HepG2 (cell line): ENCODE results near the gene SNAI3. TPM values are rescaled to one million over a fixed set of nuclear protein-coding genes. Genes with fewer than 3 reads are reported as not detected.

Experiments used
- CBFB ChIP-seq: sonication (generic); formaldehyde crosslinking; IDR thresholded peaks from 2 replicates; pipeline ENCODE4 v1.4.0; 2020; ENCODE audit warnings: missing genetic modification reagents
- KLF11 ChIP-seq: IDR thresholded peaks from 2 replicates; pipeline ENCODE4 v1.6.1; 2016; ENCODE audit warnings: missing compliant biosample characterization
- MXI1 ChIP-seq: IDR thresholded peaks from 3 replicates; pipeline ENCODE4 v1.6.1; 2012; ENCODE audit warnings: low read depth, low read length, inconsistent platforms, borderline replicate concordance
- NFIC ChIP-seq: IDR thresholded peaks from 2 replicates; pipeline ENCODE4 v1.6.1; 2012; ENCODE audit warnings: mild to moderate bottlenecking, low read length, inconsistent platforms
- PAF1 ChIP-seq: IDR thresholded peaks from 2 replicates; pipeline ENCODE4 v1.6.1; 2016; ENCODE audit warnings: missing genetic modification reagents, missing compliant biosample characterization
- SRSF4 ChIP-seq: fragments of 200-400 bp; formaldehyde crosslinking; IDR thresholded peaks from one replicate; pipeline ENCODE4 v1.6.1; 2018; ENCODE audit warnings: mild to moderate bottlenecking, low read depth, low read length, moderate library complexity; ENCODE audit not compliant: poor library complexity, severe bottlenecking
- YEATS4 ChIP-seq: sonication (generic); formaldehyde crosslinking; IDR thresholded peaks from 2 replicates; pipeline ENCODE4 v1.4.0; 2020; ENCODE audit warnings: missing genetic modification reagents, borderline replicate concordance
- ZBTB20 ChIP-seq: sonication (generic); formaldehyde crosslinking; IDR thresholded peaks from 2 replicates; pipeline ENCODE4 v1.8.1; 2023; ENCODE audit warnings: missing genetic modification reagents, low read depth, mild to moderate bottlenecking, borderline replicate concordance
- ZFYVE20 ChIP-seq: sonication (generic); formaldehyde crosslinking; IDR thresholded peaks from 2 replicates; pipeline ENCODE4 v1.8.0; 2023; ENCODE audit warnings: low read depth, mild to moderate bottlenecking, moderate library complexity, missing genetic modification reagents, borderline replicate concordance
- ZNF121 ChIP-seq: sonication (generic); formaldehyde crosslinking; IDR thresholded peaks from 2 replicates; pipeline ENCODE4 v1.5.0; 2020; ENCODE audit warnings: mild to moderate bottlenecking, missing genetic modification reagents
- ZNF274 ChIP-seq: sonication (generic); formaldehyde crosslinking; IDR thresholded peaks from 2 replicates; pipeline ENCODE4 v1.5.1; 2020; ENCODE audit warnings: mild to moderate bottlenecking, missing genetic modification reagents
- ZNF296 ChIP-seq: sonication (generic); formaldehyde crosslinking; conservative IDR thresholded peaks from 2 replicates; pipeline ENCODE4 v1.5.0; 2020; ENCODE audit warnings: mild to moderate bottlenecking, missing genetic modification reagents
- ZNF484 ChIP-seq: sonication (generic); formaldehyde crosslinking; IDR thresholded peaks from 2 replicates; pipeline ENCODE4 v1.5.1; 2020; ENCODE audit warnings: mild to moderate bottlenecking, low read depth, missing genetic modification reagents, borderline replicate concordance
- ZSCAN9 ChIP-seq: IDR thresholded peaks from 2 replicates; pipeline ENCODE4 v1.6.1; 2016; ENCODE audit warnings: borderline replicate concordance
- polyA plus RNA-seq, 8 experiments: library from polyadenylated mRNA; depleted of rRNA in 3 of 8; stranded (reverse) in 7 of 8; unstranded in 1 of 8; fragments of >200 nt; fragmentation: Illumina TruSeq in 4 of 8; extraction: Trizol in 4 of 8; gene quantifications; 2 replicates each; pipeline versions ENCODE4 v1.2.1 to v1.2.3, GENCODE V29; 2011 to 2016; ENCODE audit warnings: low read depth in 4 of 8, missing spikeins in 1 of 8, mixed read lengths in 1 of 8; ENCODE audit not compliant: insufficient read depth in 1 of 8
- total RNA-seq, 5 experiments: library from RNA; depleted of rRNA; stranded (reverse); fragments of >200 nt; fragmentation: Illumina TruSeq; extraction: Trizol; gene quantifications; 2 replicates each; pipeline ENCODE4 v1.2.3, GENCODE V29; 2016; ENCODE audit warnings: low read depth in 1 of 5
- TF ChIP-seq, protein P1 (sequence below): sonication (generic); formaldehyde crosslinking; IDR thresholded peaks from 2 replicates; pipeline ENCODE4 v1.5.0; 2020; ENCODE audit warnings: missing genetic modification reagents
- TF ChIP-seq, protein P2 (sequence below): sonication (generic); formaldehyde crosslinking; IDR thresholded peaks from 2 replicates; pipeline ENCODE4 v1.4.0; 2020; ENCODE audit warnings: missing genetic modification reagents
- TF ChIP-seq, protein P3 (sequence below): sonication (generic); formaldehyde crosslinking; IDR thresholded peaks from 2 replicates; pipeline ENCODE4 v1.4.0; 2020; ENCODE audit warnings: missing genetic modification reagents, borderline replicate concordance
- TF ChIP-seq, protein P4 (sequence below): sonication (generic); formaldehyde crosslinking; conservative IDR thresholded peaks from 2 replicates; pipeline ENCODE4 v1.4.0; 2020; ENCODE audit warnings: missing genetic modification reagents

The SNAI3 gene
- total and polyA plus RNA-seq, 2 of the 13 experiments (the other 11 are each of a cell fraction or from before 2014, with no cell fraction given), result 0.09 to 0.18 TPM

DNA sequence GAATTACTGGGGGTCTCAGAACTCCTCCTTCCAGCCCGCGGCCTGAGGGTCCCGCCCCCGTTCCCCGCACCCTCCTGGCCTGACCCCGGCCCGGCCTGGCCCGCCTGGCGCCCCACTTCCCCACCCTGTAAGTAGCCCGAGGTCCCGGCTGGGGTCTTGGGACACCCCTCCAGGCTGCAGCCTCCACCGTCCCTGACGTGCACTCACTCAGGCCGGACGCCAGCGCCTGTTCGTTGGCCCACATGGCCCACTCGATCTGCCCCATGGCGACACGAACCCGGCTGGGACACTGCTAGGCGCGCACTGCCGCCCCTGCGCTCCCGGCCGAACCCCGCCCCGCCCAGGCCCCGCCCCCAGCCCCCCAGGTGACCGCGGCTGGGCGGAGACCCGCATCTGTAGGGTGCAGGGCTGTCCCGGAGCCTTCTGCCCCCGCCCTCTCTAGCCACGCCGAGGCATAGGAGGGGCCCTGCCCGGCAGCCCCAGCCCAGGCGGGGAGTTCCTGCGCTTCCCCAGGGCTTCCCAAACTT is 35.5 kb downstream of the SNAI3 start, which contains the start of gene CYBA (continued):
- TF ChIP-seq, protein P1, sequence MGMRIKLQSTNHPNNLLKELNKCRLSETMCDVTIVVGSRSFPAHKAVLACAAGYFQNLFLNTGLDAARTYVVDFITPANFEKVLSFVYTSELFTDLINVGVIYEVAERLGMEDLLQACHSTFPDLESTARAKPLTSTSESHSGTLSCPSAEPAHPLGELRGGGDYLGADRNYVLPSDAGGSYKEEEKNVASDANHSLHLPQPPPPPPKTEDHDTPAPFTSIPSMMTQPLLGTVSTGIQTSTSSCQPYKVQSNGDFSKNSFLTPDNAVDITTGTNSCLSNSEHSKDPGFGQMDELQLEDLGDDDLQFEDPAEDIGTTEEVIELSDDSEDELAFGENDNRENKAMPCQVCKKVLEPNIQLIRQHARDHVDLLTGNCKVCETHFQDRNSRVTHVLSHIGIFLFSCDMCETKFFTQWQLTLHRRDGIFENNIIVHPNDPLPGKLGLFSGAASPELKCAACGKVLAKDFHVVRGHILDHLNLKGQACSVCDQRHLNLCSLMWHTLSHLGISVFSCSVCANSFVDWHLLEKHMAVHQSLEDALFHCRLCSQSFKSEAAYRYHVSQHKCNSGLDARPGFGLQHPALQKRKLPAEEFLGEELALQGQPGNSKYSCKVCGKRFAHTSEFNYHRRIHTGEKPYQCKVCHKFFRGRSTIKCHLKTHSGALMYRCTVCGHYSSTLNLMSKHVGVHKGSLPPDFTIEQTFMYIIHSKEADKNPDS (CRISPR knock-in tag), result peak; percentile 92; the same call in 1 of the 2 replicates
- no peak for TF ChIP-seq ZFYVE20 (CRISPR knock-in tag)
- TF ChIP-seq ZNF296 (CRISPR knock-in tag), result 0 out of 2 replicates have a peak, but pooled peaks have one; percentile 10
- no peak for TF ChIP-seq PAF1 (CRISPR knock-in tag)
- no peak for TF ChIP-seq SRSF4
- TF ChIP-seq, protein P2, sequence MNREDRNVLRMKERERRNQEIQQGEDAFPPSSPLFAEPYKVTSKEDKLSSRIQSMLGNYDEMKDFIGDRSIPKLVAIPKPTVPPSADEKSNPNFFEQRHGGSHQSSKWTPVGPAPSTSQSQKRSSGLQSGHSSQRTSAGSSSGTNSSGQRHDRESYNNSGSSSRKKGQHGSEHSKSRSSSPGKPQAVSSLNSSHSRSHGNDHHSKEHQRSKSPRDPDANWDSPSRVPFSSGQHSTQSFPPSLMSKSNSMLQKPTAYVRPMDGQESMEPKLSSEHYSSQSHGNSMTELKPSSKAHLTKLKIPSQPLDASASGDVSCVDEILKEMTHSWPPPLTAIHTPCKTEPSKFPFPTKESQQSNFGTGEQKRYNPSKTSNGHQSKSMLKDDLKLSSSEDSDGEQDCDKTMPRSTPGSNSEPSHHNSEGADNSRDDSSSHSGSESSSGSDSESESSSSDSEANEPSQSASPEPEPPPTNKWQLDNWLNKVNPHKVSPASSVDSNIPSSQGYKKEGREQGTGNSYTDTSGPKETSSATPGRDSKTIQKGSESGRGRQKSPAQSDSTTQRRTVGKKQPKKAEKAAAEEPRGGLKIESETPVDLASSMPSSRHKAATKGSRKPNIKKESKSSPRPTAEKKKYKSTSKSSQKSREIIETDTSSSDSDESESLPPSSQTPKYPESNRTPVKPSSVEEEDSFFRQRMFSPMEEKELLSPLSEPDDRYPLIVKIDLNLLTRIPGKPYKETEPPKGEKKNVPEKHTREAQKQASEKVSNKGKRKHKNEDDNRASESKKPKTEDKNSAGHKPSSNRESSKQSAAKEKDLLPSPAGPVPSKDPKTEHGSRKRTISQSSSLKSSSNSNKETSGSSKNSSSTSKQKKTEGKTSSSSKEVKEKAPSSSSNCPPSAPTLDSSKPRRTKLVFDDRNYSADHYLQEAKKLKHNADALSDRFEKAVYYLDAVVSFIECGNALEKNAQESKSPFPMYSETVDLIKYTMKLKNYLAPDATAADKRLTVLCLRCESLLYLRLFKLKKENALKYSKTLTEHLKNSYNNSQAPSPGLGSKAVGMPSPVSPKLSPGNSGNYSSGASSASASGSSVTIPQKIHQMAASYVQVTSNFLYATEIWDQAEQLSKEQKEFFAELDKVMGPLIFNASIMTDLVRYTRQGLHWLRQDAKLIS (CRISPR knock-in tag), result no peak
- 0 out of 2 replicates have a peak, but pooled peaks have one; percentile 46 for TF ChIP-seq KLF11 (CRISPR knock-in tag)
- peak; percentile 14; the same call in 1 of the 2 replicates for TF ChIP-seq CBFB
- TF ChIP-seq ZSCAN9 (CRISPR knock-in tag), result peak; percentile 21; the same call in 1 of the 2 replicates
- TF ChIP-seq, protein P3, sequence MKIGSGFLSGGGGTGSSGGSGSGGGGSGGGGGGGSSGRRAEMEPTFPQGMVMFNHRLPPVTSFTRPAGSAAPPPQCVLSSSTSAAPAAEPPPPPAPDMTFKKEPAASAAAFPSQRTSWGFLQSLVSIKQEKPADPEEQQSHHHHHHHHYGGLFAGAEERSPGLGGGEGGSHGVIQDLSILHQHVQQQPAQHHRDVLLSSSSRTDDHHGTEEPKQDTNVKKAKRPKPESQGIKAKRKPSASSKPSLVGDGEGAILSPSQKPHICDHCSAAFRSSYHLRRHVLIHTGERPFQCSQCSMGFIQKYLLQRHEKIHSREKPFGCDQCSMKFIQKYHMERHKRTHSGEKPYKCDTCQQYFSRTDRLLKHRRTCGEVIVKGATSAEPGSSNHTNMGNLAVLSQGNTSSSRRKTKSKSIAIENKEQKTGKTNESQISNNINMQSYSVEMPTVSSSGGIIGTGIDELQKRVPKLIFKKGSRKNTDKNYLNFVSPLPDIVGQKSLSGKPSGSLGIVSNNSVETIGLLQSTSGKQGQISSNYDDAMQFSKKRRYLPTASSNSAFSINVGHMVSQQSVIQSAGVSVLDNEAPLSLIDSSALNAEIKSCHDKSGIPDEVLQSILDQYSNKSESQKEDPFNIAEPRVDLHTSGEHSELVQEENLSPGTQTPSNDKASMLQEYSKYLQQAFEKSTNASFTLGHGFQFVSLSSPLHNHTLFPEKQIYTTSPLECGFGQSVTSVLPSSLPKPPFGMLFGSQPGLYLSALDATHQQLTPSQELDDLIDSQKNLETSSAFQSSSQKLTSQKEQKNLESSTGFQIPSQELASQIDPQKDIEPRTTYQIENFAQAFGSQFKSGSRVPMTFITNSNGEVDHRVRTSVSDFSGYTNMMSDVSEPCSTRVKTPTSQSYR (CRISPR knock-in tag), result peak; percentile 34; the same call in 1 of the 2 replicates
- peak; percentile 49; the same call in 1 of the 3 replicates for TF ChIP-seq MXI1
- TF ChIP-seq ZBTB20, result peak; percentile 57; the same call in 1 of the 2 replicates
- peak; percentile 60; the same call in 1 of the 2 replicates for TF ChIP-seq YEATS4 (CRISPR knock-in tag)
- peak; percentile 61; the same call in 1 of the 2 replicates for TF ChIP-seq ZNF274 (CRISPR knock-in tag)
- no peak for TF ChIP-seq ZNF121 (CRISPR knock-in tag)
- TF ChIP-seq, protein P4, sequence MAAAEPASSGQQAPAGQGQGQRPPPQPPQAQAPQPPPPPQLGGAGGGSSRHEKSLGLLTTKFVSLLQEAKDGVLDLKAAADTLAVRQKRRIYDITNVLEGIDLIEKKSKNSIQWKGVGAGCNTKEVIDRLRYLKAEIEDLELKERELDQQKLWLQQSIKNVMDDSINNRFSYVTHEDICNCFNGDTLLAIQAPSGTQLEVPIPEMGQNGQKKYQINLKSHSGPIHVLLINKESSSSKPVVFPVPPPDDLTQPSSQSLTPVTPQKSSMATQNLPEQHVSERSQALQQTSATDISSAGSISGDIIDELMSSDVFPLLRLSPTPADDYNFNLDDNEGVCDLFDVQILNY (CRISPR knock-in tag), result no peak
- TF ChIP-seq NFIC, result no peak
- no peak for TF ChIP-seq ZNF484 (CRISPR knock-in tag)
